Ramos (cell line): ENCODE measurements around the gene CHMP6.
"Not testable (repeated sequence)": the region's sequence is repeated elsewhere in the genome, so short reads cannot be mapped to it uniquely, and the experiment has no call there.

Experiments used
- in situ Hi-C: fragments of 300-500 bp; cut with MboI; formaldehyde crosslinking; loops from one replicate; pipeline ENCODE4 v1.14.3; 2022; ENCODE audit warnings: low sequenced_read_pairs; ENCODE audit not compliant: unreplicated experiment

The CHMP6 gene

GRCh38 chr17:81003711-81004475, 12.3 kb downstream of the CHMP6 start:
- in situ Hi-C loops: no loop called here

- in situ Hi-C loops: no loop called here
Measured at GRCh38 chr17:81006891-81007290, 15.2 kb downstream of the CHMP6 start.

- in situ Hi-C loops: no loop called here
Measured at GRCh38 chr17:81008140-81008539, 16.5 kb downstream of the CHMP6 start.

GRCh38 chr17:81009136-81009535, 17.5 kb downstream of the CHMP6 start:
- in situ Hi-C loops: no loop called here

- in situ Hi-C loops: no loop called here
Measured at GRCh38 chr17:81010935-81011334, 19.3 kb downstream of the CHMP6 start.

- in situ Hi-C loops: no loop called here
Measured at GRCh38 chr17:81011951-81012350, 20.3 kb downstream of the CHMP6 start.

GRCh38 chr17:81012574-81013447, 21.2 kb downstream of the CHMP6 start:
- in situ Hi-C loops: no loop called here

- in situ Hi-C loops: no loop called here
Measured at GRCh38 chr17:81013642-81014041, 22.0 kb downstream of the CHMP6 start.

GRCh38 chr17:81015136-81015535, 23.5 kb downstream of the CHMP6 start:
- in situ Hi-C loops: no loop called here

GRCh38 chr17:81016575-81016974, 24.9 kb downstream of the CHMP6 start:
- in situ Hi-C loops: no loop called here

GRCh38 chr17:81017330-81017729, 25.7 kb downstream of the CHMP6 start:
- in situ Hi-C loops: not testable (repeated sequence)

- in situ Hi-C loops: no loop called here
Measured at GRCh38 chr17:81018044-81018802, 26.6 kb downstream of the CHMP6 start.

- in situ Hi-C loops: no loop called here
Measured at GRCh38 chr17:81019563-81020442, 28.2 kb downstream of the CHMP6 start.

- in situ Hi-C loops: no loop called here
Measured at GRCh38 chr17:81020443-81020766, 28.8 kb downstream of the CHMP6 start.

GRCh38 chr17:81020767-81021497, 29.3 kb downstream of the CHMP6 start:
- in situ Hi-C loops: no loop called here

- in situ Hi-C loops: no loop called here
Measured at GRCh38 chr17:81021531-81022343, 30.1 kb downstream of the CHMP6 start.

- in situ Hi-C loops: no loop called here
Measured at GRCh38 chr17:81022344-81022676, 30.7 kb downstream of the CHMP6 start.

GRCh38 chr17:81025065-81025740, 33.6 kb downstream of the CHMP6 start:
- in situ Hi-C loops: no loop called here
